ENCODE results near the gene SLCO2B1.
"Not testable (repeated sequence)": the region's sequence is repeated elsewhere in the genome, so short reads cannot be mapped to it uniquely, and the experiment has no call there.

SLCO2B1 gene, protein sequence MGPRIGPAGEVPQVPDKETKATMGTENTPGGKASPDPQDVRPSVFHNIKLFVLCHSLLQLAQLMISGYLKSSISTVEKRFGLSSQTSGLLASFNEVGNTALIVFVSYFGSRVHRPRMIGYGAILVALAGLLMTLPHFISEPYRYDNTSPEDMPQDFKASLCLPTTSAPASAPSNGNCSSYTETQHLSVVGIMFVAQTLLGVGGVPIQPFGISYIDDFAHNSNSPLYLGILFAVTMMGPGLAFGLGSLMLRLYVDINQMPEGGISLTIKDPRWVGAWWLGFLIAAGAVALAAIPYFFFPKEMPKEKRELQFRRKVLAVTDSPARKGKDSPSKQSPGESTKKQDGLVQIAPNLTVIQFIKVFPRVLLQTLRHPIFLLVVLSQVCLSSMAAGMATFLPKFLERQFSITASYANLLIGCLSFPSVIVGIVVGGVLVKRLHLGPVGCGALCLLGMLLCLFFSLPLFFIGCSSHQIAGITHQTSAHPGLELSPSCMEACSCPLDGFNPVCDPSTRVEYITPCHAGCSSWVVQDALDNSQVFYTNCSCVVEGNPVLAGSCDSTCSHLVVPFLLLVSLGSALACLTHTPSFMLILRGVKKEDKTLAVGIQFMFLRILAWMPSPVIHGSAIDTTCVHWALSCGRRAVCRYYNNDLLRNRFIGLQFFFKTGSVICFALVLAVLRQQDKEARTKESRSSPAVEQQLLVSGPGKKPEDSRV

DNA sequence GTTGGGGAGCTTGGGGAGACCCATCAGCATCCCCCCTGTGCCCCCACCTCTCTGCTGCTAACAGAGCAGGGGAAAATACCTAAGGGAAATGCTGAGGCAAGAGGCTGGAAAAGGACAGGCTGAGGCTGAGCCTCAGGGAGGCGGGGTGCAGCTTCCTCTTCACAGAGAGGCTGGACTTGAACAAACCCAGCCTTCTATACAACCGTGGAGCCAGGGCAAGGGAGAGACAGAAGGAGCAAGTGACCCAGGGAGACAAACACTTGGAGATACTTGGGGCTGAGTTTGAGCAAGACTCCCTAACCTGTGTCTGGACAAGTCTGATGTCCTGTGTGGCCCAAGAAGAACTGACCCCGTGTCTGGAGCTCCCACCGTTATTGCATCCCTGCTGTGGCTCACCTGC, at the start of gene SLCO2B1:
Gene SLCO2B1 (plus strand): TSS at position 229 of the 400 bp plus-strand sequence. CDS start 275 bp downstream, outside the sequence.
- DNase-seq = no peak

DNA sequence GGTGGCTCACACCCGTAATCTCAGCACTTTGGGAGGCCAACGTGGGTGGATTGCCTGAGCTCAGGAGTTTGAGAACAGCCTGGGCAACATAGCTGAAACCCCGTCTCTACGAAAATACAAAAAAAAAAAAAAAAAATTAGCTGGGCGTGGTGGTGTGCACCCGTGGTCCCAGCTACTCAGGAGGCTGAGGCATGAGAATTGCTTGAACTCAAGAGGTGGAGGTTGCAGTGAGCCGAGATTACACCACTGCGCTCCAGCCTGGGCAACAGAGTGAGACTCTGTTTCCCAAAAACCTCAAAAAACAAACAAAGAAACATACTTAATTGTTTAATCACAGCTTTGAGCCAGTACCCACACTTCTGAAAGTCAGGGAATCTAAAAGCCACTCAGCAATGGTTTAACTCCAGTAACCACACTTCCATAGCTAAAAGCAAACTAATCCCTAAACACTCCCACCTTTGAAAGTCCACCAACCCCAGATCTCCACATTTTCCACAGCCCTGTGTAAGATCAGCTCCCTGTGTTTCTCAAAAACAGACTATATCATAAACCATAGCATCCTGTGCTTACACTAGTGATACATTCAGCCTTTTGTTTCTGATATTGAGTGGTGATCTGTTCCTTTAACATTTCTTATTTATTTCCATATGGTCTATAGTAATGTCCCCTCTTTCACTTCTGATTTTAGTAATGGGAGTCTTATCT, 49.3 kb upstream of the SLCO2B1 start:
- no peak for DNase-seq

DNA sequence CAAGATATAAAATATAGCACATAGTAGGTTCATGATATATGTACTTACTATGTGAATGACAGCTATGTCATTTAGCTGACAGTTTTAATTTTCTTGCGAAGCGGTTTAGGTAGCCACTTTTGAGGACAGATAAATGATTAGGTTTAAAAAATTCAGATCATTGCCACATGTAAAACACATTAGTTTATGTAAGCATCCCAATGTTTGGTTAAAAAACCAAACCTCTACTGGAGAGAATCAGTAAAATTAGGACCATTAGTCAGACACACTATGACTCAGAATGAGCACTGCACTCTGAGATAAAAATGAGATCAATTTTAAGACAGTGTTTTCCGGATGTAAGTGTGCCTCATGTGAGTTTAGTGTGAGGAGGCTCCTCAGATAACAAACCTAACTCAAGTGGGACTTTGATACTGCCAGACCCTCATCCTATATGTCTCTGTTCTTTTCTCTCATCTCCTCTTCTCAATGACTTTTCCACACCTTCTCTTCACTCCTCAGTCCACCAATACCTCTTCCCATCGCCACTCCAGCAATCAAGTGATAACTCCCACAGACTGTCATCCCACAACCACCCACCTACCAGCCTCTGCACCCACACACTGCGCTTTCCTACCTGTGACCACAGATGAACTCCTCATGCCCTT, 47.4 kb upstream of the SLCO2B1 start:
- DNase-seq = no peak

DNA sequence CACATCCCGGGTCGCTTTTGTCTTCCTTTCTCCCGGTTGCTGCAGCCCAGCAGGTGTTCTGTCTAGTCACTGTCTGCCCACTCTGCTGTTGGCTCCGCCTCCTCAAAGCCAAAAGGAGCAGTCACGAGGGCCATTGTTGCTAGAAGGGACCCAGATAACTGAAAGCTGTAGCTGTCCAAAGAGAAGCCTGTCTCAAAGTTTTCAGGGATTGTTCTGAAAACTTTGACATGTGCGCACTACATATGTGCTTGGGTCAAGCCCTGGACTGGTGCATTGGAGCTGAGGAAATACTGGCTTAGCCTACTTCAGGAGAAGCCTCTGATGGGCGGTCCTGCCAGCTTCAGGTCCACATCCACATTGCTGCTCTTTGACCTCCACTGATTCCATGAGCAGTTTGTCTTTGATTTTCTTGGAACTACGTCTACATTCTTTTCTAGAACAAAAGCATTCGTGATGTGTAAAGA, 45.4 kb upstream of the SLCO2B1 start:
- DNase-seq = no peak

DNA sequence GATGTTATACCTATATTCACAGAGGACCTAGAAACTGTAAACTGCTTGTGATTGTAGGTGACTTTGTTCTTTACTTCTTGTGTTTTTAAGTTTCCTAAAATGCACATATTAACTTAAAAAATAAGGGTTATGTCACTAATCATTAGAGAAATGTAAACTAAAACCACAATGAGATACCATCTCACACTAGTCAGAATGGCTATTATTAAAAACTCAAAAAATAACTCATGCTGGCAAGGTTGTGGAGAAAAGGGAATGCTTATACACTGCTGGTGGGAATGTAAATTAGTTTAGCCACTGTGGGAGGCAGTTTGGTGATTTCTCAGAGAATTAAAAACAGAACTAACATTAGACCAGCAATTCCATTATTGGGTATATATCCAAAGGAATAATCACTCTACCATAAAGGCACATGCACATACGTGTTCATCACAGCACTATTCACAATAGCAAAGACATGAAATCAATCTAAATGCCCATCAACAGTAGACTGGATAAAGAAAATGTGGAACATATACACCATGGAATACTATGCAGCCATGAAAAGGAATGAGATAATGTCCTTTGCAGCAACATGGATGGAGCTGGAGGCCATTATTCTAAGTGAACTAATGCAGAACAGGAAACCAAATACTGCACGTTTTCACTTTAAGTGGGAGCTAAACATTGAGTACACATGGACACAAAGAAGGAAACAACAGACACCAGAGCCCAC, 44.8 kb upstream of the SLCO2B1 start:
- DNase-seq = not testable (repeated sequence)

DNA sequence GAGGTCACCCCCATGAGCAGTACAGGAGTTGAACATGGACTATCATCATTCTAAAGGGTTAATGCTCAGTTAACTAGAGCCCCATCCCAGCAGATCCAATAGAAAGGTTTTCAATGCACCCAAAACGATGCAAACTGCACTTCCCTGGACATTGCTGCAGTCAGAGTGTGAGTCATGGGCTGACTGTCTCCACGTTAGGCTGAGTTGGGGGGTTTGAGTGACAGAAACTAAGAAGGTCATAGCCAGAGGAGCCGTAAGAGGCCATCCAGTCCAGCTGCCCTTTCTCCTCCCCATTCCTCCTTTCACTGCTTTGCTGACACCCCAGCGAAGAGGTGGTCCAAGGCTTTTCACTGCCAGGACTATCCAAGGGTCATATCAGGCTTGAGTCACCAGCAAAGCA, 43.7 kb upstream of the SLCO2B1 start:
- no peak for DNase-seq

DNA sequence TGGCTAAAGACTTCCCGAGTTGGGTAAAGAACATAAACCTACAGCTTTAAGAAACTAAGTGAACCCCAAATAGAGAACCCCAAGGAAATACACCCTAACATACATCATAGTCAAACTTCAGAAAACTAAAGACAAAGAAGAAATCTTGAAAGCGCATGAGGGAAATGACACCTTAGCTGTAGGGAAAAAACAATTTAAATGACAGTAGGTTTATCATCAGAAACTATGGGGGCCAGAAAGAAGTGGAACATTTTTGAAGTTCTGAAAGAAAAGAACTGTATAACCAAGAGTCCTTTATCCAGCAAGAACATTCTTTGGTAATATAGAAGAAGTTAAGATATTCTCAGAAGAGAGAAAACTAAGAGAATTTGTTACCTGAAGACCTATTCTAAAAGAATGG, 38.7 kb upstream of the SLCO2B1 start:
- DNase-seq = no peak

DNA sequence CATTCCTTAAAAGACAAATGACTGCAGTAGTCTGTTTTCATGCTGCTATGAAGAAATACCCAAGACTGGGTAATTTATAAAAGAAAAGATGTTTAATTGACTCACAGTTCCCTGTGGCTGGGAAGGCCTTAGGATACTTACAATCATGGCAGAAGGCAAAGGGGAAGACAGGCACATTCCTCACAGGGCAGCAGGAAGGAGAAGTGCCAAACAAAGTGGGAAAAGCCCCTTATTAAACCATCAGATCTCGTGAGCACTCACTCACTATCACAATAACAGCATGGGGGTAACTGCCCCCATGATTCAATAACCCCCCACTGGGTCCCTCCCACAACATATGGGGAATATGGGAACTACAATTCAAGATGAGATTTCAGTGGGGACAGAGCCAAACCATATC, 37.9 kb upstream of the SLCO2B1 start:
- DNase-seq = no peak

DNA sequence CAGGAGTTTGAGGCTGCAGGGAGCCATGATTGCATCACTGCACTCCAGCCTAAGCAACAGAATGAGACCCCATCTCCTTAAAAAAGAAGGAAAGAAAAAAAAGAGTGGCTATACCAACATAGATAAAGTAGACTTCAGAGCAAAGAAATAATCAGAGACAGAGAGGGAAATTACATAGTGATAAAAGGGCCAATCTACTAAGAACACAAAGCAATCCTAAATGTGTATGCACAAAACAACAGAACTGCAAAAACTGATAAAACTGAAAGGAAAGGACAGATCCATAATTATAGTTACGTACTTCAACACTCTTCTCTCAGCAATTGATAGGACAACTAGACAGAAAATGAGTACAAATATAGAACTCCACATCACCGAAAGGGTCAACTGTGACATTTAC, 36.4 kb upstream of the SLCO2B1 start:
- no peak for DNase-seq

DNA sequence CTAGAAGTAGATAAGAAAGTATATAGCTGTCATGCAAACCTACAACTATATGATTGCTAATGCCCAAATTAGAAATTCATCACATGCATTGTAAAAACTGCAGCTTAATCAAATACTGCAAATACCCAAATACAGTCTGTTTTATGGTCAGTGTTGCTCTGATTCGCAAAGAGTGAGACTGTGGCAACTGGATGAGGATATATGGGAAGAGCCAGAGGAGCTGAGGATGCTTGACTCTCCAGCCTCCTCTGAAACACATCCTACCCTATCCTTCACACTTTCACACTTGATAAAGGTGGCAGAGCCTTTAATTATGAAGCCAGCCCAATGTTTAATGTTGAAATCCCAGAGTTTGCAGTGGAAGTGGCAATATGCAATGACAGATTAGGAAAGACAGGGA, 32.3 kb upstream of the SLCO2B1 start:
- no peak for DNase-seq

DNA sequence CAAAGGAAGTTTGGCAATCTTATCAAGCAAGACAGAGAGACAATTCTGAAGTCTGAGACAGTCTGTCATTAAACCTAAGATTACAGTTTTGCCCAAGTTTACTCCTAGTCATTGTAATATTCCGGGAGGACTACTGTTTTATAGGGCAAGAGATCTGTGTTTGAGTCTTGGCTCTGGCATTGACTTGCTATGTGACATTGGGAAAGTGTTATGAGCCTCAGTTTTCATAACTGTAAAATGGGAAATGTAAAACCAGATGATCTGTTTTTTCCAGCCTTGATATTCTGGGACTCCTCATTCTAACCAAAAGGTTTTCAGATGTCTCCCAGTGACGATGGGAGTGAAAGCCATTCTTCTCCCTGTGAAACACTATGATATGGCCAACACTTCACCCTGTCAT, 24.3 kb upstream of the SLCO2B1 start:
- no peak for DNase-seq

DNA sequence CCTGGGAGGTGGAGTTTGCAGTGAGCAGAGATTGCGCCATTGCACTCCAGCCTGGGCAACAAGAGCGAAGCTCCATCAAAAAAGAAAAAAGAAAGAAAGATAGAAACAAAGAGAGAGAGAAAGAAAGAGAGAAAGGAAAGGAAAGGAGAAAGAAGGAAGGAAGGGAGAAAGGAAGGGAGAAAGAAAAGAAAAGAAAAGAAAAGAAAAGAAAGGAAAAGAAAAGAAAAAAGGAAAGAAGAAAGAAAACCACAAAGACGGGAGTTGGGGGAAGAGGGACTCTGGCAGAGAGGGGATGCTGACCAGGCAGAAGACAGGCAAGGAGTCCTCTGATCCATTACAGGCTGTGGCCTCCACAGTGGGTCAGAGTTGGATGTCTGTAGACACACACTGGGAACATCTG, 18.8 kb upstream of the SLCO2B1 start:
- no peak for DNase-seq

DNA sequence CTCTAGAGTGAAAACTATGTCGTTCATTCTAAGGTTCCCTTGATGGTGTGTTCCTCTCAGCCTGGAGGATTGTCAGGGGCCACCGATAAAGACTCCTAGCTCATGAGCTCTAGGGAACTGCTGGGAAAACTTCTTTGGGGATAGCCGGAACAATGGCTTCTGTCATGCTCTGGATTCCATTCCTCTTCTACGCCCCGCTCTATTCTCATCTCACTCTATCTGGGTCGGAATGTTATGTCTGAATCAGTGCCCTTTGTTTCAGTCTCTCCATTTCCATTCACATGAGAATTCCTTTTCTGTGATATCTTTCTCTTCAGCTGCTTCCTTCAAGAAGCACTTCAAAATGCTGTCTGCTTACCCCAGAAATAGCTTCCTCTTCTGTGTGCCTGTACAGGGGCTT, 16.9 kb upstream of the SLCO2B1 start:
- no peak for DNase-seq

DNA sequence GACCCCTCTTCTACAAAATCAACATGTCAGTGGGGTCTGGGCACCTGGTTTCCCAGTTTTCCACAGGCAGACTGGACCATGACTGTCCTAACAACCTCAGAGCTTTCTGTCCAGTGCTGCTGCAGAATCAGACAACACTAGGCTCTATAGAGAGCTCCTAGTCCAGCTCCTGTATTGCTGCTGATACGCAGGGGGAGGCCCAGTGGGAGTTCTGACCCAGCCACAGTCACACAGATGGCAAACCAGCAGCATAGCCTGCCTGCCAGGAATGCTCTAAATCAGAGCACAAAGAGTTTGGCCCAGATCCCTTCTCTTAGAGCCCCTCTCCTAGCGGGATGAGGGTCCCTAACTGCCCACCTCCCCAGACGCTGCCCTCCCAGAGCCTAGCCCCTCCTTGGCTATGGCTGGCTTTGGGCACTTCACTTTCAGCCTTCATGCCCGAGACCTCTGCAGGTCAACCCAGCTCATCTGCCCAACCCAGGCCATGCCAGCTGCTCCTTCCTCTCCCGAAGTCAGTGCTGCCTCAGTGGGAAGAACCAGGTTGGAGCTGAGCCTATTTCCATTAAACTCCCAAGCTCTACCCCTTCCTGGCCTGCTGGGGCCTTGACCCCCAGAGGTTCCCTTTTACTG, 15.8 kb upstream of the SLCO2B1 start:
- DNase-seq = no peak

DNA sequence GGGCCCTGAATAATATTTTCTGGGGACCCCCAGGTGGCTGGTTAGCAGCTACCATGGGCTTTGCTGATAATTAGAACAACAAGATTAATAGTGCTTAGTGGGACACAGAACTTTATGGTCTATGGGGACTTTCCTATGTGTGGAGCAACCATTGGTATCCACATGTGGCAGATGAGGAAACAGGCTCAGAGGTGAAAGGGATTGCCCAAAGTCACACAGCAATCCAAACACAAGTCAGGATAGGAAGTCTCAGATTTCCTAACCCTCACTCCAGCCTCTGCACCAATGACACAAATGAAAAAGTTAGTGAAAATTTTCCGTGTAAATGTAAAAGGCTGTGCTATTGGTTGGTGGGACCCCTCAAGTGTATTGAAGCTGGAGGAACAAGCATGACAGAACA, 15.3 kb upstream of the SLCO2B1 start:
- no peak for DNase-seq

DNA sequence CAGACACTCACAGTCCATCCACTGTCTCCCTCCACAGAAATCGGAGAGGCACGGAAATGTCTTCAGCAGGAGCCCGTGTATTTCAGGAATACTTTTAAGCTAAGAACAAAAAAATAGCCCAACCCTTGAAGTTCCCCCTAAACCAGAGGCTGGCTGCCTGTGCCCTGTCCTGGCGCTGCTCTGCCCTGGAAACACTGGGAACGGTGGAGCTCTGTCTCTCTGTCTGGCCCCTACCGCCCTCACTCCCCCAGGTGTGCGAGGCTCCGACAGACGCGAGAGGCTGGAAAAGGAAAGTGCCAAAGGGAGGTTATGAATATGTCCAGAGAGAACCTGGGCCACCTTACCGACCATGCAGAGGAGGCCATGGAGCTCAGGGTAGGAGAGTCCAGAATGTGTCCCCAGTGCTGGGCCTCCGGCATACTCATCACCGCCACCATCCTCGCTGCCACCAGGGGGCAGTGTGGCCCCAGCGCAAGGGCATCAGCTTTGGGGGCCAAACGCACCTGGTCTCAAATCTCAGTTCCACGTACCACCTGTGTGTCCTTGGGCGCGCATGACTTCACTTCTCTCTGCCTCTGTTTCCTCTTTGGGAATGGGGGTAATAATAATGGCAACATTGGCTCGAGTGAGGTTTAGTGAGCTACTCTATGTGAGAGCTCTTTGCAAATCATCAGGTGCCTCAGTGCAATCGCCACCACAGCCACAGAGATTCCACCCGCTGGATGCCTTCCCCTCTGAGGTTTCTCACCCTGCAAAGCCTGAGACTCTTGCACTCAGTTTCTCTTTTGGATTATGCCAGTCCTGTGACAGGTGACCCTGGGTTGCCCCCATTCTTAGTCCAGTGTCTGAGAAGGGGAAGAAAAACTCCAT, 10.4 kb upstream of the SLCO2B1 start:
- DNase-seq = peak; percentile 70

DNA sequence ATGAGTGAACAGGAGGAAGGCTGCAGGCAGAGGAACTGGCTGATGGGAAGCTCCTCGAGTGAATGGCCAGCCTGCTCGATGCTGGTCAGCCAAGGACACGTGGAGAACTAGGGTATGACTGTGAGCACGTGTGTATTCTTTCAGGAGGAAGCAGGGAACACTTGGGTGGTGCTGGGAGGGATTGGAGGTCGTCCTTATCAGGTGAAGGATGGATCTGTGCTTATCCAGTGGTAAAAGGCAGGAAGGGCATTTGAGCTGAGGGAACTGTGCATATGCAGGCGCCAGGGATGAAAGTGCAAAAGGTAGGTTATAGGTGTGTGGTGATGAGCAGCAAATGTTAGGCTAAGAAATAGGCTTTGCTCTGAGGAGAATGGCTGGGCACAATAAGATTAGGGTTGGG, 9.7 kb upstream of the SLCO2B1 start:
- no peak for DNase-seq

DNA sequence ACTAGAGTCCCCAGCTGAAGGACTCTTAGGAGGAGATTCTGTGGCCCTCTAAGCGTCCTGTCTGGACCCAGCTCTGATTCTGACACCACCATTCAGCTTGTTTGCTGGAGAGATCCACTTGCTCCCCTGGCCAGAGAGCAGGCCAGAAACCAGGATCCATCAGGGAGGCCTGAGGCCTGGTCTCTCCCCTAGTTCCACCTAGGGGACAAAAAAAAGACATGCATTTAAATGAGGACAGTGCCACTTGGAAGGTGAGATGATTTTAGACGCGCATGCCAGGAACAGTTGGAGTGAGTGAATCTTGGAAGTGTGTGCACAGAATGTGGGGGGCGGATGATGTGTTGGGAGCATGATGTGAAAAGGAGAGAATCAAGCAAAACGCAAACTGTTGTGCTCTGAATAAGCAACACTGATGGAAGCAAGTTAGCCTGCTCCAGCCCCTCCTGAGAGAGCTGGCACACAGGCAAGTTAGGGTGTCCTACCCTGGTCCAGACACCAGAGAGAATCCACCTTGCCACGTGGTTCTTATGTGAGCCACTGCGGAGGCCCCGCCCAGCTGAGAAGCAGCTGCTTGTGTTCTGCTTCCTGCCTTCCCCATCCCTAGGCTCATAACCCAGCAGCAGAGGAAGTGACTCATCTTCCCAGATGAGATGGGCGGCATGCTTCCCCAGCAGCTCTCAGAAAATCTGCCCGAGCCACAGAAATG, 8.0 kb upstream of the SLCO2B1 start:
- peak; percentile 82 for DNase-seq

DNA sequence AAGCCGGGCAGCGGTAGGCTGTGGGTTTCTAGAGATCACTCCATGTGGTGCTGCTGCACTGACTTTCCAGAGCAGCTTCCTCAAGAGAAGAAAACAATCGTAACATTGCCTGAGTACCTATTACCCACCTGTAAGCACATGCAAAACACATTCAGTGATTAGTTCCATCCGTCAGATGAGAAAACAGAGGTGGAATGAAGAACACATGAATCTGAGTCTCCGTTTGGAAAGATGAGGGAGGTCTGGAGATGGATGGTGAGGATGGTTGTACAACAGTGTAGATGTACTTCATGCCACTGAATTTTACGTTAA, 7.5 kb upstream of the SLCO2B1 start:
- DNase-seq = no peak

DNA sequence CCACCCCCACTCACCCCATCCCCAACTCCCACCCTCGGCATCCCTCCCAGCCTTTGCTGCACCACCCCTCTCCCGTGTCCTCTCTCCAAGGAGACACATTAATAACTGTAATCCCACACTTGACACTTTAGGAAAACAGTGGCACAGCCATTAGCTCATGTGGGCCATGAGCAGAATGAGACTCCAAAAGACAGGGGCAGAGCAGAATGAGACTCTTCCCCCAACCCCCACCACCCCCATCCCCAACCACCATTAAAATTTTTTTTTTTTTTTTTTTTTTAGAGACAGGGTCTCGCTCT, 6.2 kb upstream of the SLCO2B1 start:
- no peak for DNase-seq

Data from stimulated activated CD4-positive, alpha-beta T cell treated with anti-CD3 and anti-CD28 coated beads, Interleukin-1b, Interleukin-23, amount 100 ng/mL, for 48 hours (primary cell).